Limb (tissue), 2 donors: ENCODE results near the gene RBMY1D.
"Not testable (repeated sequence)": the region's sequence is repeated elsewhere in the genome, so short reads cannot be mapped to it uniquely, and the experiment has no call there.

ENCODE experiments used
- DNase-seq, 2 donors: peaks; one replicate each; pipeline ENCODE4 v3.0.0-alpha.2; 2016; ENCODE audit errors: extremely low spot score in 2 of 2

The RBMY1D gene

DNA sequence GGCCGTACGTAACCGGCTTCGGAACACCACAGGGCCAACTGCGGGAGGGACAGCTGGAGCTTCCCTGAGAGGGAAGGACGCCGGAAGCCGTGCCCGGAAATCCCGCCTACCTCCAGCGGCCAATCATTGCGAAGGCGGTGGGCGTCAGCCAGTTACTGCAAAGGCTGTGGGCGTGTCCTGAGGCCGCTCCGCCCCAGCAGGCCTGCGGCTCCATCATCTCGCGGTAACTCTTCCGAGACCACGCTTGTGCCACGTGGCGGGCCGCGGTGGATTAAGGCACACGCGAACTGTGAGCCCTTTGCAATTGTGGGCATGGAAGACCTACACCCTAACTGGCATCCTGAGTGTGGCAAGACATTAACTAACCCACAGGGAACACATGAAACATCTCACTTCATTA is at the start of gene RBMY1D:
RBMY1D (minus strand) TSS at position 101 of the 400 bp plus-strand sequence. CDS start 2,013 bp downstream, outside the sequence.
- not testable (repeated sequence) for DNase-seq

DNA sequence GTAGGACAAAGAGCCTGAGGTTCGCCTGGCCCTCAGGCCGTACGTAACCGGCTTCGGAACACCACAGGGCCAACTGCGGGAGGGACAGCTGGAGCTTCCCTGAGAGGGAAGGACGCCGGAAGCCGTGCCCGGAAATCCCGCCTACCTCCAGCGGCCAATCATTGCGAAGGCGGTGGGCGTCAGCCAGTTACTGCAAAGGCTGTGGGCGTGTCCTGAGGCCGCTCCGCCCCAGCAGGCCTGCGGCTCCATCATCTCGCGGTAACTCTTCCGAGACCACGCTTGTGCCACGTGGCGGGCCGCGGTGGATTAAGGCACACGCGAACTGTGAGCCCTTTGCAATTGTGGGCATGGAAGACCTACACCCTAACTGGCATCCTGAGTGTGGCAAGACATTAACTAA is 23.6 kb upstream of the RBMY1D start, which contains the start of gene RBMY1E:
RBMY1E (minus strand) TSS at position 101 of the 400 bp plus-strand sequence. CDS start 1,978 bp downstream, outside the sequence.
- not testable (repeated sequence) for DNase-seq

DNA sequence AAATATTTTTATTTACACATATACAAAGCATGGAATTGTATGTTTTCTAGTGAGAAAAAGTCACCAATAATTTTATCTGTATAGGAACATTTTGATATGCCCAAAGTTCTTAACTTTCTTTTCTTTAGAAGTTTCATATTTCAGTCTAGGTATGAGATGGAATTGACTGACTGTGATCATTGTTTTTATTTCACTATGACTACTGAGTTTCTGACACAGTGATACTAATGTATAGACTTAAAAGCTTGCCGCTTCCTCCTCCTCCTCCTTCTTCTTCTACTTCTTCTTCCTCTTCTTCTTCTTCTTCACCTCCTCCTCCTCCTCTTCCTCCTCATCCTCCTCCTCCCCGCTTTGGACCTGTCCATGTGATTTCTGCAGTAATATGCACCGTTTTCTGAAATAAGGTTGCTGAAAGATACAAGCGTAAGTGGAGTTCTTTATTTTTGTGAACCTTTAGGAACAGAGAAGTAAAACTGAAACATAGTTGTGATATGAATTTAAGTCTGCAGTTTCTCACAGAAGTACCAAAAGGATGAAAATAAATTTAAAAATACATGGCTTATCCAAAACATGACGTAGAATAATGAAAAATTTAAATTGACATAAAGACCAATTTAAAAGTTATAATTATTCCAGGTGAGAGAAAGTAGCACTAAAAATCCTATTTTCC is 24.8 kb downstream of the RBMY1D start:
- DNase-seq: not testable (repeated sequence)

DNA sequence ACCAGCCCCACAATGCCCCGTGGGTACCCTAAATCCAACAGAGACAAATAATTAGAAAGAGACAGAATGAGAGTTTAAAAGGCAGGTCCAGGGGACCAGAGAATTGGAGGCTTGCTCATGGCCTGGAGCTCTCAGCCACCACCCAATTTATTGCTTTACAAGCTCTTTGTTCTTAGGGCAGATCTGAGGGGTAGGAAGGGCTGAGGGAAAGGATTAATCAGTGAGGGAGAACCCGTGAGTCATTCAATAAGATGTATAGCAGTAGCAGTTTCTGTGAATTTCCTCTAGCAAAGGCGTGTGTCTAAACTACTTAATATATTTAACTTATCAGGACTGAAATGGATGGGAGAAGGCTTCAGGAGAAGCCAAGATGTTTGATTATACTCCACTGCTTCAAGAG is 48.8 kb downstream of the RBMY1D start:
- no peak for DNase-seq

DNA sequence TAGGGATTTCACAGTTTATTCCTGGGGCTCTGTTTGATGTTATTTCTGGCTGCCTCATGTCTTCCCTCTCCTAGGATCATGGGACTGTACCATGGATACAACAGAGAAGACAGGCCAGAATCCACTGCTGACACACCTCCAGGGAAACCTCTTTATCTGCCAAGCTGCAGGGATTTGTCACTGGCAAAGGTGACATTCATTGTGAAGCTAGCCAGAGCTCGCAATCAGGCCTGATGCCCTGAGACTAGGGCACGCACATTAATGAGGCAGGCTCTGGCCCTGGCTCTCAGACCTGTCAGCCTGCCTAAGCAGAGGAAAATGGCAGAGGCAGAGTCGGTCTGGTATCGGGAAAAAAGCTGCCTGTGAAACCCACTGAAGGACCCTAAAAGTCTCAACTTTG is 52.2 kb downstream of the RBMY1D start:
- no peak for DNase-seq

DNA sequence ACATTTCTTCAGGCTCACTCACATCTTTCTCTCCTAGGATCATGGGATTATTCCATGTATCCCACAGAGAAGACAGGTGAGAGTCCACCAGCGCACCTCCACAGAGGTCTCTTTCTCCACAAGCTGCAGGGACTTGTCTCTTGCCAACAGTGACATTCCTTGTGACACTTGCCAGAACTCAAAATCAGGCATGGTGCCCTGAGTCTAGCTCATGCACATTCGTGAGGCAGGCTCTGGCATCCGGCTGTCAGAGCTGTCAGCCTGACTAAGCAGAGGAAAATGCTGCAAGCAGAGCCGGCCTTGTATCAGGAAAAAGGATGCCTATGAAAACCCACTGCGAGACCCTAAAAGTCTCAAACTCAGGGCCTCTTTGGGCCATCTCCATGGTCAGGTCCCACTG is 54.8 kb downstream of the RBMY1D start:
- no peak for DNase-seq

DNA sequence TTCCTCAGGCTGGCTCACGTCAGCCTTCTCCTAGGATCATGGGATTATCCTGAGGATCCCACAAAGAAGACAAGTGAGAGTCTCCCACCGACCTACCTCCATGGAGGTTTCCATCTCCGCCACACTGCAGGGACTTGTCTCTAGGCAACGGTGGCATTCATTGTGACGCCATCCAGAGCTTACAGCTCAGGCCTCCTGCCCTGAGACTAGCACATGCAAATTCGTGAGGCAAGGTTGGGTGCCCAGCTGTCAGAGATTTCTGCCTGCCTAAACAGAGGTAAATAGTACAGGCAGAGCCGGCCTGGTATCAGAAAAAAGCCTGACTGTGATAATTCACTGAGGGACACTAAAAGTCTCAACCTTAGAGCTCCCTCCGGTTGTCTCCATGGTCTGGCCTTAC is 58.0 kb downstream of the RBMY1D start:
- DNase-seq: no peak

DNA sequence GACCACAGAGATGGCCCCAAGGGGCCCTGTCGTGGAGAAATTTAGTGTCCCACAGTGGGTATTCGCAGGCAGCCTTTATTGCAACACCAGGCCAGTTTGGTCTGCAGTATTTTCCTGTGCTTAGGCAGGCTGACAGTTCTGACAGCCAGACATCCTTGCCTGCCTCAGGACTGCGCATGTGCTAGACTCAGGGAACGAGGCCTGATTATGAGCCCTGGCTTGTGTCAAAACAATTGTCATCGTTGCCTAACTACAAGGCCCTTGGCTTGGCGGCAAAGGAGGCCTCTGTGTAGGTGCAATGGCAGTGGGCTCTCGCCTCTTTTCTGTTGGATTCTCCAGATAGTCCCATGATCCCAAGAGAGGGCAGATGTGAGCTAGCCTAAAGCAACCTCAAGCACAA is 59.3 kb downstream of the RBMY1D start:
- no peak for DNase-seq
